Testis (tissue), 3 donors: Measurements from ENCODE around the gene EVX2. TPM values are rescaled to one million over a fixed set of nuclear protein-coding genes. Genes with fewer than 3 reads are reported as not detected.

Source experiments
- DNase-seq: peaks from one replicate; pipeline ENCODE4 v3.0.0-alpha.2; 2019
- H3K27ac ChIP-seq, 2 donors: fragments of 200-600 bp; sonication (generic); one replicate each; pipeline ENCODE4 v1.5.1; 2019
- H3K27me3 ChIP-seq: fragments of 200-600 bp; sonication (generic); one replicate; pipeline ENCODE4 v1.5.1; 2019
- H3K36me3 ChIP-seq: fragments of 200-600 bp; sonication (generic); one replicate; pipeline ENCODE4 v1.5.1; 2017; ENCODE audit warnings: low read depth; ENCODE audit errors: missing control alignments
- H3K4me1 ChIP-seq: fragments of 200-600 bp; sonication (generic); one replicate; pipeline ENCODE4 v1.5.1; 2019
- H3K4me3 ChIP-seq, 2 donors: fragments of 200-600 bp; sonication (generic); one replicate each; pipeline ENCODE4 v1.5.1; 2017 to 2019
- H3K9me3 ChIP-seq: fragments of 200-600 bp; sonication (generic); one replicate; pipeline ENCODE4 v1.5.1; 2017
- CTCF ChIP-seq, 3 experiments: fragments of 450-650 bp in 2 of 3; fragments of 200-600 bp in 1 of 3; sonication (generic) in 1 of 3; IDR thresholded peaks; one replicate each; pipeline ENCODE4 v1.5.1; 2016 to 2019; ENCODE audit warnings: antibody characterized with exemption in 3 of 3, mild to moderate bottlenecking in 2 of 3, moderate library complexity in 1 of 3
- POLR2A ChIP-seq: fragments of 450-650 bp; IDR thresholded peaks from one replicate; pipeline ENCODE4 v1.6.1; 2017; ENCODE audit warnings: antibody characterized with exemption, mild to moderate bottlenecking, moderate library complexity
- WGBS, 2 donors: methylation state at CpG; one replicate each; pipeline ENCODE4 v1.1.5; 2018; 5-methylcytosine and 5-hydroxymethylcytosine counted together
- intact Hi-C: fragments of 100-400 bp; cut with DNase I; formaldehyde crosslinking; loops from one replicate; pipeline ENCODE4 v1.15.1; 2023; ENCODE audit warnings: low total_unique reads
- polyA plus RNA-seq: library from polyadenylated mRNA; stranded (reverse); fragments of 350-450 nt; fragmentation: Illumina TruSeq; extraction: RNeasy Lipid Tissue Mini Kit (QIAGEN cat#74804); gene quantifications from one replicate; pipeline ENCODE4 v1.2.3, GENCODE V29; 2014; ENCODE audit warnings: low read depth, low replicate concordance; ENCODE audit not compliant: insufficient read depth
- total RNA-seq, 2 donors: library from RNA; depleted of rRNA; stranded (reverse); fragments of >200 nt; gene quantifications; one replicate each; pipeline ENCODE4 v1.2.3, GENCODE V29; 2016

EVX2 gene
- total and polyA plus RNA-seq, 3 donors from 2014 or later, result 1.5 to 3.1 (median 2.3) TPM

GRCh38 chr2:176101216-176101830 is 17.6 kb upstream of the EVX2 start:
- Histone ChIP-seq H3K27me3 (peaks cover 11% of the 10 kb centered on the region), H3K27ac (no peak overlapping the region), H3K36me3 (no peaks in the 10 kb centered on the region), H3K4me1 (peaks cover 13% of the 10 kb centered on the region), H3K9me3 (no peaks in the 10 kb centered on the region), H3K4me3 (no peak overlapping the region)
- no peak for TF ChIP-seq POLR2A
- no peak for TF ChIP-seq CTCF (IDR thresholded peaks at IDR 0.05)
- intact Hi-C loops, result no loop called here
- 31 to 61% methylated on average over 2 of the region's 2 CpGs for WGBS, 2 donors
- DNase-seq, result no peak

- DNase-seq, result no peak
- Histone ChIP-seq H3K4me3 (no peak overlapping the region), H3K36me3 (no peaks in the 10 kb centered on the region), H3K27me3 (peaks cover 11% of the 10 kb centered on the region), H3K27ac (no peak overlapping the region), H3K9me3 (no peaks in the 10 kb centered on the region), H3K4me1 (peaks cover 13% of the 10 kb centered on the region)
- TF ChIP-seq POLR2A (no peak), CTCF (IDR thresholded peaks at IDR 0.05) (no peak)
- intact Hi-C loops, result no loop called here
- 14 to 28% methylated on average over 22 to 28 of the region's 28 CpGs for WGBS, 2 donors
Measured at GRCh38 chr2:176100547-176101140, 16.9 kb upstream of the EVX2 start.

- peaks cover 11% of the 10 kb centered on the region for H3K27me3 ChIP-seq
- no peaks in the 10 kb centered on the region for H3K36me3 ChIP-seq
- no peak within 1 kb of the TSS for H3K27ac ChIP-seq
- intact Hi-C loops, result no loop called here
- WGBS, 2 donors, result 6% methylated on average over 17 to 61 of the region's 70 CpGs
- peaks cover 13% of the 10 kb centered on the region for H3K4me1 ChIP-seq
- no peak for TF ChIP-seq POLR2A
- TF ChIP-seq CTCF (IDR thresholded peaks at IDR 0.05), result no peak
- no peaks in the 10 kb centered on the region for H3K9me3 ChIP-seq
- H3K4me3 ChIP-seq, result no peak within 1 kb of the TSS
- no peak for DNase-seq
Measured at GRCh38 chr2:176099728-176100546, 16.2 kb upstream of the EVX2 start, which contains the start of gene HOXD12. HOXD12 (plus strand) TSS chr2:176099795; CDS start chr2:176099802, 7 bp downstream.

- no peak for DNase-seq
- H3K9me3 ChIP-seq, result no peaks in the 10 kb centered on the region
- intact Hi-C loops, result no loop called here
- H3K4me3 ChIP-seq, result no peak overlapping the region
- H3K4me1 ChIP-seq, result peaks cover 11% of the 10 kb centered on the region
- H3K27me3 ChIP-seq, result peaks cover 11% of the 10 kb centered on the region
- H3K27ac ChIP-seq, result no peak overlapping the region
- TF ChIP-seq CTCF (IDR thresholded peaks at IDR 0.05) (no peak), POLR2A (no peak)
- no peaks in the 10 kb centered on the region for H3K36me3 ChIP-seq
- WGBS, 2 donors, result 7 to 11% methylated on average over 28 to 30 of the region's 30 CpGs
Measured at GRCh38 chr2:176099159-176099727, 15.5 kb upstream of the EVX2 start.
